CD4-positive, alpha-beta T cell treated with Interleukin-4 for 1 hour (primary cell): Measurements from ENCODE around the gene ASB15.
"Not testable (repeated sequence)": the region's sequence is repeated elsewhere in the genome, so short reads cannot be mapped to it uniquely, and the experiment has no call there.

Source experiments
- DNase-seq, 2 donors: peaks; one replicate each; pipeline ENCODE4 v3.0.0-alpha.2; 2020 to 2022

Gene ASB15

GRCh38 chr7:123601530-123601929 lies at the start of gene ASB15:
ASB15 (plus strand) TSS chr7:123601821; CDS start chr7:123614503, 12,682 bp downstream.
- no peak for DNase-seq

GRCh38 chr7:123552134-123552533 lies 49.5 kb upstream of the ASB15 start:
- DNase-seq = not testable (repeated sequence)

- no peak for DNase-seq
These were observed 49.0 kb upstream of the ASB15 start for GRCh38 chr7:123552641-123553040.

- DNase-seq = no peak
These were observed 48.5 kb upstream of the ASB15 start for GRCh38 chr7:123553159-123553558.

GRCh38 chr7:123555484-123555883 lies 46.1 kb upstream of the ASB15 start:
- no peak for DNase-seq

GRCh38 chr7:123557016-123557397 lies 44.6 kb upstream of the ASB15 start:
- DNase-seq = no peak

- peak; percentile 98 to 99 for DNase-seq
These were observed 44.0 kb upstream of the ASB15 start, which contains the start of gene NDUFA5 for GRCh38 chr7:123557398-123558288. NDUFA5 (minus strand) TSS chr7:123557818; CDS start chr7:123557795, 23 bp downstream.

GRCh38 chr7:123558289-123558874 lies 43.2 kb upstream of the ASB15 start:
- DNase-seq = no peak

GRCh38 chr7:123562121-123562520 lies 39.5 kb upstream of the ASB15 start:
- no peak for DNase-seq

GRCh38 chr7:123569352-123570010 lies 32.1 kb upstream of the ASB15 start:
- no peak for DNase-seq

- no peak for DNase-seq
These were observed 31.0 kb upstream of the ASB15 start for GRCh38 chr7:123570390-123571182.

- no peak for DNase-seq
These were observed 30.4 kb upstream of the ASB15 start for GRCh38 chr7:123571187-123571586.

- no peak for DNase-seq
These were observed 29.9 kb upstream of the ASB15 start for GRCh38 chr7:123571684-123572083.

GRCh38 chr7:123573341-123573740 lies 28.3 kb upstream of the ASB15 start:
- DNase-seq = no peak

- DNase-seq = no peak
These were observed 27.6 kb upstream of the ASB15 start for GRCh38 chr7:123573896-123574467.

- no peak for DNase-seq
These were observed 22.2 kb upstream of the ASB15 start for GRCh38 chr7:123579416-123579815.

GRCh38 chr7:123580406-123581161 lies 21.0 kb upstream of the ASB15 start:
- DNase-seq = peak in 1 of 2 donors; percentile 10

- no peak for DNase-seq
These were observed 20.5 kb upstream of the ASB15 start for GRCh38 chr7:123581162-123581459.

- no peak for DNase-seq
These were observed 17.8 kb upstream of the ASB15 start for GRCh38 chr7:123583821-123584220.

- DNase-seq = no peak
These were observed 13.2 kb upstream of the ASB15 start for GRCh38 chr7:123588376-123588775.

GRCh38 chr7:123594813-123595241 lies 6.8 kb upstream of the ASB15 start:
- DNase-seq = no peak

- DNase-seq = no peak
These were observed 3.0 kb upstream of the ASB15 start for GRCh38 chr7:123598657-123599056.
